HG02973 (cell line): ENCODE data around the gene ADARB2.

ENCODE experiments used
- ATAC-seq: cut with Tn5 transposase; IDR thresholded peaks from one replicate; pipeline ENCODE4 v1.9.1; 2021; ENCODE audit warnings: moderate library complexity; ENCODE audit not compliant: unreplicated experiment

ADARB2 gene

GRCh38 chr10:1532636-1533035 is 204.7 kb downstream of the ADARB2 start:
- no peak for ATAC-seq

DNA sequence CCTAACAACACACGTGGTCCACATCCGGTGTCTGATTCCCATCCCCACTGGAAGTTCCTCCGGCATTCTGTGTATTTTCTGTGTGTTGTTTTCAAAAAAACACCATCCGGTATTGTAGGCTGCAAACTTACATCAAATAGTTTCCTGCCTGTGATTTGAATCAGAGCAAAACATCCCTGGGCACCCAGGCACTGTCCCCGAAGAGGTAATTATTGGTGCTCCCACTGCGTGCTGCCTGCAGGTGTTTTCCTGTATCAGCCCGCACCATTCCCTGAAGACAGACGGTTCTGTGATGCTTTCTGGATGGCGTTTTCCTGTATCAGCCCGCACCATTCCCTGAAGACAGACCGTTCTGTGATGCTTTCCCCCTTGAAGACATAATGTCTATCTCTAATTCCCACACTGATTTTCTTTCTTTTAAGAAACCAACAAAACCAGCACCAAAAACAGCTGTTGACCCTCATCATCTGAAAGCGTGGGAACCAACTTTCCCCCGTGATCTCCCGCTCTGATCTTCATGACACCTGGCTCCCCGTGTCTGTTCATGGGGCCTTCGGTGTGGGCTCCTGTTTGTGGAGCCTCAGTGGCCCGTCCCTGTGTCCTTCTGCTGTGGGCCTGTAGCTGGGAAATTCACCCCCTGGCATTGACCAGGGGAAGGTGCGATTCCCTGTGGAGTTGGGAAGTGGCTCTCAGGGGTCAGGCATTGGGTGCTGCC is 205.3 kb downstream of the ADARB2 start:
- no peak for ATAC-seq

DNA sequence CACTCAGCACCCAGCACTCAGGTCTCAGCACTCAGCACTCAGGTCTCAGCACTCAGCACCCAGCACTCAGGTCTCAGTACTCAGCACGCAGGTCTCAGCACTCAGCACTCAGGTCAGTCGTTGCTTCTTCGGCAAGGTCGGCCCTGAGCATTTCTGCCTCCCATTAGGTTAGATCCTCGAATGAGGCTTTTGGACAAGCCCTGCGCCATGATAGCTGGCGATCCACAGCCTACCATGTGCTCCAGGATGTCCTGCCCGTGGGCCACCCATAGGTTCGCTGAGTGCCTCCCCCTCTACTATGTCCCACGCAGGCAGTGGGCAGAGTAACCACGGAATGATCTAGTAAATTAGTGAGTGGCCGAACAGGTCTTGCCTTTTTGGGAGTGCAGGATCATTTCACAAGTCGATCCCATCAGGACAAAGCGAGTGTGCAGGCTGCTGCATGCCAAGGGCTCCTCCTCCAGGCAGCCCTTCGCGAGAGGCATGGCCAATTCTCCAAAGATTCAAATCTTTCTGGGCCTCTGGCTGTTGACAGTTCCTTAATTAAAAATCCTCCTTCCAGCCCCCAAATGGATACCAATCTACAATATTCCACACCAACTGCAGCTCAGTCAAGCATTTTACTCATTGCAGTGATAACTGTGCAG is 206.3 kb downstream of the ADARB2 start:
- no peak for ATAC-seq

DNA sequence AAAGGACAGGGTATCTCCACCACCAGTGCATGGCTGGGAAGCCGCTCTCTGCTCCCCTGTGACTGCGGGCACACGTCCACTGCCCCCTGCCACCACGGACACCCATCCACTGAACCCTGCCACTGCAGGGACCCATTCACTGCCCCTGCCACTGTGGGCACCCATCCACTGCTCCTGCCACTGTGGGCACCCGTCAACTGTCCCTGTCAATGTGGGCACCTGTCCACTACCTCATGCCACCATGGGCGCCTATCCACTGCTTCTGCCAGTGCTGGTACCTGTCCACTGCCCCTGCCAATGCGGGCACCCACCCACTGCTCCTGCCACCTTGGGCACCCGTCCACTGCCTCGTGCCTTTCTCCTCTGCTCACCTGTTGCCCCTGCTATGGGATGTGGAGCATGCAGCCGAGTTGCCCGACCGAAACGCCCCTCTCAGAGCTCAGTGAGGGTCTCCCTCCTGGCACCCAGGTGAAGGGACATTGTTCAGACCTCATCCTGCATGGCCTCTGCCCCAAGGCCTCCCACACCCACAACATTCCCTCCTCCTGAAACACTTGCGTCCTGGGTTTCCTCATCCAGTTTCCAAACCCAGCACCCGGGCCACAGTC is 207.4 kb downstream of the ADARB2 start:
- no peak for ATAC-seq

- no peak for ATAC-seq
These were observed 209.4 kb downstream of the ADARB2 start for GRCh38 chr10:1527951-1528350.

DNA sequence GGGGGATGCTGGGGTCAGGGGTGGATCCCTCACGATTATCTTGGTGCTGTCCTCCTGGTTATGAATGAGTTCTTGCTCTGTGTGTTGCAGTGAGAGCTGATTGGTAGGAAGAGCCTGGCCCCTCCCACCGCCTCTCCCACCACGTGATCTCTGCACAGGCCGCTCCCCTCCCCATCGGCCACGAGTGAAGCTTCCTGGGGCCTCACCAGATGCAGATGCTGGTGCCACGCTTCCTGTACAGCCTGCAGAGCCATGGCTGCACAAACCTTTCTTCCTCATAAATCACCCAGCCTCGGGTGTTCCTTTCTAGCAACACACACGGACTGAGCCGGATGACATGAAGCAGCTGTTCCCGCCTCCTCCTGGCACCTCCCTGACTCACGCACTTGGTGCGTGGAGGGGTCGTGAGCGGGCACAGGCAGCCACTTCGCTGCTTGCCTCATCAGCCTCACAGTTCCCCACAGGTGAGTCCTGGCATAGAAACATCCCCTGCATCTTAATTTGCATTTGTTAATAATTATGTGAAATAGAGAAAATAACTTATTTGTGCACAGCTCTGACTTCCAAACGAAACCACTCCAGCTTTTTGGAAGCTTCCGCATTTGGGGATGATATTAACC is 210.8 kb downstream of the ADARB2 start:
- ATAC-seq = no peak

DNA sequence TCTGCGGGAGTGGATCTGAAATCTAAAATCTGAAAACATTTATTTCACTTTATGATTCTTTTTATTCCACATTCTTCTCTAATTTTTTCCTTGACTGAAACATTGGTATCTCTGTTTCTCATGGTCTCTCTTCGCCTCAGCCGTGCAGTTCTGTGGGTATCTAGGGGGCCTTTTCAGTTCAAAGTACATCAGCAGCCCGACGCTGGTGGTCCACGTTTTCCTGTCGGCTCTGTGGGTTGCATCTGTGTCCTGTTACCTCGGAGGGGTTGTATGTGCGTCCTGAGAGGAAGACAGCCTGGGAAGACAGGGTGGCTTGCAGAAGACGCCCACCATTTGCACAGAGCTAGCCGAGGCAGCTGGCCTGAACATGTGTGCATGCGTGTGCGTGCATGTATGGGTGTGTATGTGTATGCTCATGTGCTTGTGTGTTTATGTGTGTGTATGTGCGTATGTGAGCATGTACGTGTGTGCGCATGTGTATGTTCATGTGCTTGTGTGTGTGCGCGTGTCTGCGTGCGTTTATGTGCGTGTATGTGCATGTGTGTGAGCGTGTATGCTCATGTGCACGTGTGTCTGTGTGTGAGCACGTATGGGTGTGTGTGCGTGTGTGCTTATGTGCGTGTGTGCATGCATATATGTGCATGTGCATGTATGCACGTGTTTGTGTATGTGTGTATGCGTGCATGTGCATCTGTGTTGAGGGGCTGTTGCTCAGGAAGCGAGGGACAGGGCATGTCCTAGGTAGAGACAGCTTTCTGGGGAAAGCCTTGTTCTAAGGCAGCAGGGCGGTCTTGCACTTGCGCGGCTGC is 211.8 kb downstream of the ADARB2 start:
- ATAC-seq = no peak

- ATAC-seq = no peak
These were observed 212.8 kb downstream of the ADARB2 start for GRCh38 chr10:1524540-1524939.

DNA sequence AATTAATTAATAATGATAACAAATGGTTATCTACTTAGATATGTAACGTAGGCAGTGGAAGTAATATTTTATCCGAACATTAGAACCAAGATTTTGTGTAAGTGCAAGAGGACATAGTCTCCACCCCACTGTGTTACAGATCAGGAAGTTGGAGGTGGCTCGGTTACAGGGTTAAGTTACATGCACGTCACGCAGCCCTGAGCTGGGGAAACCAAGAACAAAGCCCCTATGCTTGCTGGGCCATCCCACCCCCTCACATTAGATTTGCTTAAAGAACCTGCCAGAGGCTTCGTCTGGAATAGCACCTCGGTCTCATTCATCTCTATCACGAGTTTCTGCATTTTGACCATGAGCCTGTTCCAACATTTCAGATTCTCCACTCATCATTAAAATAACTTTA is 214.1 kb downstream of the ADARB2 start:
- no peak for ATAC-seq

- ATAC-seq = no peak
These were observed 215.1 kb downstream of the ADARB2 start for GRCh38 chr10:1522237-1522636.

DNA sequence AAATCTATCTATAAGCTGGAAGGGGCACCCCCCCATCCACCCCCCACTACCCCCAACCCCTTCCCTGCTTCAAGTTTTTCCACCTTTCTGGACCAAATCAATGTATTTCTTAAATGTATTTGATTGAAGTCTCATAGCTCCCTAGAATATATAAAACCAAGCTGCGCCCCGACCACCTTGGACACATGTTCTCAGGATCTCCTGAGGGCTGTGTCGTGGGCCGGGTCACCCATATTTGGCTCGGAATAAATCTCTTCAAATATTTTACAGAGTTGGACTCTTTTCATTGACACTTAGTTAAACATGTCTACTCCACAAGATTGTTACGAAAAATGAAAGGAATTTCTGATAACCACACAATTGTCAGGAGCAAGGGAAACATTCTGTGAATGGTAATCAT is 215.6 kb downstream of the ADARB2 start:
- no peak for ATAC-seq

GRCh38 chr10:1520909-1521565 is 216.3 kb downstream of the ADARB2 start:
- ATAC-seq = no peak

DNA sequence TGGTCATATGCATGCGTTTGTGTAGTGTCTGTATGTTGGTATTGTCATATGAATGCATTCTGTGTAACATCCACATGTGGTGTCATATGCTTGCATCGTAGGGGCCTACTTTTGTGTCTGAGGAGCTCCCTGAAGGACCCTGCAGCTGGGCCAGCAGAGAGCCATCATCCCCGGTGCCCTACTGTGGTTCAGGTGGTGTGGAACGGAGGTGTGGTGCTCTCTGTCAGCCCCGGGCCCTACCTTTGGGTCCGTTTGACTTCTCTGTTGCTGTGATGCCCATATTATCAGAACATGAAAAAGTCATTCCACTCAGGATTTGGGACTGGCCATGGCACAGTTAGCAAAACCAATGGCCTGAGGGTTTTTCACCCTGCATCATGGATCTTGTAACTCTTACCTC is 217.9 kb downstream of the ADARB2 start:
- ATAC-seq = no peak

- no peak for ATAC-seq
These were observed 219.6 kb downstream of the ADARB2 start for GRCh38 chr10:1517684-1518083.

DNA sequence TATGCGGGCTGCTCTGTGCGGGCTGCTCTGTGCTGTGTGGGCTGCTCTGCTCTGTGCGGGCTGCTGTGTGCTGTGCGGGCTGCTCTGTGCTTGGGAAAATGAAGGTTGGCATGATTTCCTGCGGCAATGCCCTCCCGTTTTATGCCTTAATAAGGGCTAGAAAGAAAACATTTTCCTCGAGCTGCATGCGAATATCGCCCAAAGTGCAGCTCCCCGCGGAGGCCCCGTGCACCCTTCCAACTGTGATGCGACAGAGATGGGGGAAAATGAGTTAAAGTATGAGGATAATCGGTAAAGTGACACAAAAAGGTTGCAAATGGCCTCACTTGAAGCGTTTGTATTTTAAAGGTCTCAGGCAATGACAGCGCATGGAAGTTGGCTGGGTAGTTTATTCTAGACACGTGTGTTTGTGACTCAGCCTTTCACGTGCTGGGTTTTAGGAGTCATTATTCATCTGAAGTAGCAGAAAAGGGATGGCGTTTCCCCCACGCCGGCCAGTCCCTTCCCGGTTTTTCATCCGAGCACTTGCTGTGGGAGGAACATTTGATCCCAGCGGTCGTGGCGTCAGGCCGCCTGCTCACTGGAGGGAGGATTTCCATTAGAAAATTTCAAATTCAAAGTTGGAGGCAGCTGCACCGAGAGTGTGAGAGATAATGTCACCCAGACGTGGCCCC is 220.7 kb downstream of the ADARB2 start:
- no peak for ATAC-seq

GRCh38 chr10:1515780-1516491 is 221.4 kb downstream of the ADARB2 start:
- no peak for ATAC-seq

- ATAC-seq = no peak
These were observed 222.1 kb downstream of the ADARB2 start for GRCh38 chr10:1515121-1515779.

DNA sequence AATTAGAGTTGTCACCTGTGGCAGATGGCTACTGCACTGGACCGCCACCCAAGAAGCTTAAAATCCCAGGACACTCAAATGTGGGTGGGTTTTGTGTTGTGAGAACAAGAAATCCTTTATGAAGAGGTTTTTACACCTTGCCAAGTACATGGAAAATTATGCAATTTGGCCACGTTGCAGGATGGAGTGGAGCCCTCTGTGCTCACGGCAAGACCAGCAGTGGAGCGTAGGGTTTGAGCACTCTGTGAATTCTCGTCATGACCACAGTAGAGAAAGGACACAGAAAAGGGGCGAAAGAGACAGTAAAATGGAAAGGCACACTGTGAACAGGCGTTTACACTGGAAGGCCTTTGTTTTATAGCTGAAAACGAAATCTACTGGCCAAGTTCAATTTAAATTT is 222.6 kb downstream of the ADARB2 start:
- ATAC-seq = no peak

DNA sequence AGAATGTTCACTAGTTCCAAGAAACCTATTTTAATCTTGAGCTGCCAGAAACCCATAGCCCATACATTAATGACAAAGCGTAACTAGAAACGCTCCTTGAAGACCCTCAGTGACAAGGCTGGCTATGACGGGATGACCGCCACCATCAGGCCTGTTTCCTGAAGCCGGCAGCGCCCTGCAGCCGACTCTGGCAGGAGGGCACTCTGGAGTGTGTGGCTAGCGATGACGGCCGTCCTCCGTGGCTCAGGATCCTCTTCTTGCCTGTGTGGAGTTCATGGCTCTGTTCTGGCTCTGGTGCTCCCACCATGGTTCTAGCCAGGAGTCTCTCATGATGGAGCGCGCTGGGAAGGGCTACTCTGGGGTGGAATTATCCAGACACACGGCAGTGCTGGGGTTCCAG is 224.1 kb downstream of the ADARB2 start:
- no peak for ATAC-seq
